ENCODE results near the gene DGKA. TPM values are rescaled to one million over a fixed set of nuclear protein-coding genes. Genes with fewer than 3 reads are reported as not detected.
A peak's percentile ranks its signal among the peaks of the same experiment; 100 is the strongest.

DGKA gene
- total RNA-seq, 1 experiment from 2014 or later = 58.3 TPM

GRCh38 chr12:55938826-55939501 is 8.0 kb downstream of the DGKA start:
- CTCF ChIA-PET = interaction anchor here (1.4 to 2.3 kb wide), 4 partner anchors 9 to 201 kb away, joined by 3 to 18 read pairs (median 7); partner anchors contain the start of gene DNAJC14
- Histone ChIP-seq H3K79me2 (ENCODE audit: insufficient read depth, low read length) (no peaks in the 10 kb centered on the region), H3K27ac (ENCODE audit: low read depth, low read length) (no peak overlapping the region), H4K20me1 (ENCODE audit: insufficient read depth) (no peaks in the 10 kb centered on the region), H3K36me3 (ENCODE audit: control insufficient read depth in 1 of 2, insufficient read depth in 2 of 2, low read length in 2 of 2) (peaks cover 0 to 6% of the 10 kb centered on the region in 2 experiments; a peak in 2 of 4 replicates), H3K4me2 (ENCODE audit: low read length) (no peak overlapping the region), H3K27me3 (ENCODE audit: insufficient read depth, low read length) (no peaks in the 10 kb centered on the region), H2AFZ (ENCODE audit: low read depth, low read length, poor library complexity, severe bottlenecking) (no peak overlapping the region), H3K4me1 (ENCODE audit: control insufficient read depth in 1 of 2, insufficient read depth in 2 of 2, low read length in 2 of 2) (peaks cover 4 to 28% of the 10 kb centered on the region in 2 experiments), H3K9me2 (ENCODE audit: insufficient read depth) (no peaks in the 10 kb centered on the region), H3K9me3 (ENCODE audit: control insufficient read depth in 1 of 2, insufficient read depth in 1 of 2, low read depth in 1 of 2, low read length in 2 of 2) (no peaks in the 10 kb centered on the region), H3K9ac (ENCODE audit: low read length) (no peak overlapping the region), H3K4me3 (replicated peaks in 1 of 2; ENCODE audit: low read depth in 1 of 2, low read length in 2 of 2) (no peak overlapping the region)
- intact Hi-C loops (cut with micrococcal nuclease) = no loop called here
- POLR2A ChIA-PET = interaction anchor here (1.0 to 1.6 kb wide), 2 partner anchors 10 to 118 kb away, joined by 3 to 4 read pairs; no protein-coding TSS in a partner anchor
- DNase-seq (ENCODE audit: low read depth, low spot score) = no peak
- RAD21 ChIA-PET (ENCODE audit: low non-redundant PET in 1 of 2, low total read pairs in 2 of 2, uncharacterized antibody in 2 of 2, unreplicated experiment in 2 of 2) = no interaction called here
- TF ChIP-seq SP1 (IDR thresholded peaks at IDR 0.05; ENCODE audit: low read depth) (no peak), CEBPB (IDR thresholded peaks at IDR 0.05; ENCODE audit: low read depth) (no peak), JUND (IDR thresholded peaks at IDR 0.05) (no peak), ATF3 (IDR thresholded peaks at IDR 0.05) (no peak), ZNF274 (IDR thresholded peaks at IDR 0.05; ENCODE audit: low read depth, low read length) (no peak)
- no TSS peak for BruUV-seq (replicated peaks)
- ATAC-seq = no peak

GRCh38 chr12:55940065-55940732 is 9.2 kb downstream of the DGKA start:
- Histone ChIP-seq H3K27me3 (ENCODE audit: insufficient read depth, low read length) (no peaks in the 10 kb centered on the region), H3K9ac (ENCODE audit: low read length) (no peak overlapping the region), H3K36me3 (ENCODE audit: control insufficient read depth in 1 of 2, insufficient read depth in 2 of 2, low read length in 2 of 2) (peaks cover 2 to 6% of the 10 kb centered on the region in 2 experiments; a peak in 2 of 4 replicates), H3K9me2 (ENCODE audit: insufficient read depth) (no peaks in the 10 kb centered on the region), H3K9me3 (ENCODE audit: control insufficient read depth in 1 of 2, insufficient read depth in 1 of 2, low read depth in 1 of 2, low read length in 2 of 2) (no peaks in the 10 kb centered on the region), H3K4me3 (replicated peaks in 1 of 2; ENCODE audit: low read depth in 1 of 2, low read length in 2 of 2) (no peak overlapping the region), H3K4me2 (ENCODE audit: low read length) (peak overlapping the region; percentile 64), H3K4me1 (ENCODE audit: control insufficient read depth in 1 of 2, insufficient read depth in 2 of 2, low read length in 2 of 2) (peaks cover 4 to 25% of the 10 kb centered on the region in 2 experiments), H2AFZ (ENCODE audit: low read depth, low read length, poor library complexity, severe bottlenecking) (no peak overlapping the region), H3K27ac (ENCODE audit: low read depth, low read length) (peak overlapping the region; percentile 26; the same call in 1 of the 2 replicates), H3K79me2 (ENCODE audit: insufficient read depth, low read length) (no peaks in the 10 kb centered on the region), H4K20me1 (ENCODE audit: insufficient read depth) (no peaks in the 10 kb centered on the region)
- peak; percentile 59 for DNase-seq (ENCODE audit: low read depth, low spot score)
- CTCF ChIA-PET = interaction anchor here (0.6 to 2.3 kb wide), 17 partner anchors 8 to 305 kb away, joined by 3 to 18 read pairs (median 4); partner anchors contain the start of genes DNAJC14 and RAB5B
- peak; percentile 100 for ATAC-seq
- RAD21 ChIA-PET (ENCODE audit: low non-redundant PET in 1 of 2, low total read pairs in 2 of 2, uncharacterized antibody in 2 of 2, unreplicated experiment in 2 of 2) = interaction anchor here in 1 of 2 experiments (1.0 kb wide), 1 partner anchor 202 kb away, joined by 7 read pairs; no protein-coding TSS in a partner anchor
- no TSS peak for BruUV-seq (replicated peaks)
- POLR2A ChIA-PET = interaction anchor here (1.6 kb wide), 1 partner anchor 119 kb away, joined by 4 read pairs; no protein-coding TSS in a partner anchor
- TF ChIP-seq RAD21 (IDR thresholded peaks at IDR 0.05; ENCODE audit: low read depth) (peak; percentile 91), MAX (IDR thresholded peaks at IDR 0.05) (no peak), YY1 (IDR thresholded peaks at IDR 0.05; ENCODE audit: extremely low read depth, insufficient replicate concordance, low read depth, low read length) (peak; percentile 17), ELF1 (IDR thresholded peaks at IDR 0.05; ENCODE audit: borderline replicate concordance, low read depth) (no peak), CTCF (IDR thresholded peaks at IDR 0.05 in 2 of 3, conservative IDR thresholded peaks at IDR 0.05 in 1 of 3; ENCODE audit: borderline replicate concordance in 1 of 3, insufficient read depth in 1 of 3, low read depth in 2 of 3, low read length in 2 of 3) (peak; percentile 75 to 93 (median 91); a peak in 5 of 6 replicates)
- intact Hi-C loops (cut with micrococcal nuclease) = loop anchor here (1.0 kb wide), 1 partner anchor 120 kb away; no protein-coding TSS in a partner anchor
